Islet of Langerhans (tissue), 1 donor: Measurements from ENCODE around the gene MCM6.
"Not testable (repeated sequence)": the region's sequence is repeated elsewhere in the genome, so short reads cannot be mapped to it uniquely, and the experiment has no call there.

Source experiments
- FAIRE-seq: peaks from one replicate; lab custom pipeline; 2011; peaks lifted over from hg19 to GRCh38; lab: Jason Lieb, UNC

MCM6 gene

GRCh38 chr2:135820003-135820618 is 56.1 kb downstream of the MCM6 start:
- no peak for FAIRE-seq

GRCh38 chr2:135818937-135819610 is 57.2 kb downstream of the MCM6 start:
- no peak for FAIRE-seq

- no peak for FAIRE-seq
Measured at GRCh38 chr2:135817951-135818350, 58.3 kb downstream of the MCM6 start.

GRCh38 chr2:135817466-135817865 is 58.8 kb downstream of the MCM6 start:
- FAIRE-seq, result no peak

GRCh38 chr2:135815269-135815668 is 61.0 kb downstream of the MCM6 start:
- no peak for FAIRE-seq

GRCh38 chr2:135812907-135813511 is 63.2 kb downstream of the MCM6 start:
- FAIRE-seq, result no peak

- not testable (repeated sequence) for FAIRE-seq
Measured at GRCh38 chr2:135807874-135808273, 68.4 kb downstream of the MCM6 start.

GRCh38 chr2:135803278-135803677 is 73.0 kb downstream of the MCM6 start:
- no peak for FAIRE-seq

GRCh38 chr2:135802350-135802749 is 73.9 kb downstream of the MCM6 start:
- FAIRE-seq, result no peak

GRCh38 chr2:135800513-135801460 is 75.5 kb downstream of the MCM6 start:
- no peak for FAIRE-seq

GRCh38 chr2:135799738-135800137 is 76.5 kb downstream of the MCM6 start:
- no peak for FAIRE-seq

- no peak for FAIRE-seq
Measured at GRCh38 chr2:135798762-135799161, 77.5 kb downstream of the MCM6 start.

GRCh38 chr2:135798275-135798705 is 78.0 kb downstream of the MCM6 start:
- no peak for FAIRE-seq

GRCh38 chr2:135797497-135798274 is 78.6 kb downstream of the MCM6 start:
- no peak for FAIRE-seq

- FAIRE-seq, result no peak
Measured at GRCh38 chr2:135796606-135797005, 79.6 kb downstream of the MCM6 start.

GRCh38 chr2:135795641-135796040 is 80.6 kb downstream of the MCM6 start:
- FAIRE-seq, result not testable (repeated sequence)

GRCh38 chr2:135792401-135793150 is 83.7 kb downstream of the MCM6 start:
- FAIRE-seq, result no peak

- FAIRE-seq, result no peak
Measured at GRCh38 chr2:135791418-135792190, 84.6 kb downstream of the MCM6 start.

GRCh38 chr2:135790423-135790822 is 85.8 kb downstream of the MCM6 start:
- FAIRE-seq, result no peak
